ENCODE data around the gene ADGRB3. TPM values are rescaled to one million over a fixed set of nuclear protein-coding genes. Genes with fewer than 3 reads are reported as not detected.

Gene ADGRB3
- total RNA-seq, 3 donors from 2014 or later, result 0.43 to 7.8 (median 0.72) TPM

DNA sequence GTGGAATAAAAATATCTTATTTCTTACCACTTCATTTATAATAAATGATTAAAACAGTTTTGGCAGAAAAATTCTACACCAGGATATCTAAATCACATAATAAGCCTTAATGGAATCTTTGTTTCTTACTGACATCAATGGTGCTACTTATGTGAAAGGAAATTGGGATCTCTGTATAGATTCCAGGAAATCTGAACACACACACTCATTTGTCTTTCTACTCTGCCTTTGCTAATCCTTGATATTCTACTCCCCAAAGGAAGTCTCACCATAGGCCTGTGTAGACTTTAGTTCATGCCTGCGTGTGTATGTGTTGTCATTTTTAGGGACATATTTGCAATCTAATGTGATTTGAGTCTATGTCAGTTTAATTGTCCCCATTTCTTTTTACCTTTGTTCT lies 7.9 kb downstream of the ADGRB3 start:
- Histone ChIP-seq H3K4me1 (ENCODE audit: low read depth) (no peaks in the 10 kb centered on the region), H3K9me3 (no peaks in the 10 kb centered on the region), H3K4me3 (no peak overlapping the region), H3K36me3 (ENCODE audit: low read depth) (no peaks in the 10 kb centered on the region)
- intact Hi-C loops (cut with DNase I, micrococcal nuclease), result no loop called here
- no peak for ATAC-seq
- TF ChIP-seq, protein P1, sequence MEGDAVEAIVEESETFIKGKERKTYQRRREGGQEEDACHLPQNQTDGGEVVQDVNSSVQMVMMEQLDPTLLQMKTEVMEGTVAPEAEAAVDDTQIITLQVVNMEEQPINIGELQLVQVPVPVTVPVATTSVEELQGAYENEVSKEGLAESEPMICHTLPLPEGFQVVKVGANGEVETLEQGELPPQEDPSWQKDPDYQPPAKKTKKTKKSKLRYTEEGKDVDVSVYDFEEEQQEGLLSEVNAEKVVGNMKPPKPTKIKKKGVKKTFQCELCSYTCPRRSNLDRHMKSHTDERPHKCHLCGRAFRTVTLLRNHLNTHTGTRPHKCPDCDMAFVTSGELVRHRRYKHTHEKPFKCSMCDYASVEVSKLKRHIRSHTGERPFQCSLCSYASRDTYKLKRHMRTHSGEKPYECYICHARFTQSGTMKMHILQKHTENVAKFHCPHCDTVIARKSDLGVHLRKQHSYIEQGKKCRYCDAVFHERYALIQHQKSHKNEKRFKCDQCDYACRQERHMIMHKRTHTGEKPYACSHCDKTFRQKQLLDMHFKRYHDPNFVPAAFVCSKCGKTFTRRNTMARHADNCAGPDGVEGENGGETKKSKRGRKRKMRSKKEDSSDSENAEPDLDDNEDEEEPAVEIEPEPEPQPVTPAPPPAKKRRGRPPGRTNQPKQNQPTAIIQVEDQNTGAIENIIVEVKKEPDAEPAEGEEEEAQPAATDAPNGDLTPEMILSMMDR (IDR thresholded peaks at IDR 0.05), result no peak
- DNase-seq, result no peak

DNA sequence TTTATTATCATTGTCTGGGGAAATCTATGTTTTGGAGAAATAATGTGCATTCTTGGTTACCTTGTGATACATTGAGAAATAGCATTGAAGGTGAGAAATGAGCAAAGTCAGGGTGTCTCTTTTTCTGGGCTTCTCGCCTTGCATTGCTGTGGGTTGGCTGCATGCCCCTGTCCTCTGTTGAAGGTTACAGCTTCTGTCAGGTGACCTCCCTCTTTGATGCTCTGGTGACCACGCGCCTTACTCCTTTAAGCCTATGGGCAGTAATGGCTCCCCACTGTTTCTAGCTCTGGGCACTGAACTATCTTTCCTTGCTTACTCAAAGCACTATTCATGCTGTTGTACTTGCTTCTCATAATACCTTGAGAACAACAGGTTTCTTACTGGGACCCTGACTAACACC lies 14.6 kb downstream of the ADGRB3 start:
- Histone ChIP-seq H3K9me3 (no peaks in the 10 kb centered on the region), H3K36me3 (ENCODE audit: low read depth) (no peaks in the 10 kb centered on the region), H3K4me3 (no peak overlapping the region), H3K4me1 (ENCODE audit: low read depth) (no peaks in the 10 kb centered on the region)
- intact Hi-C loops (cut with DNase I, micrococcal nuclease), result no loop called here
- ATAC-seq, result no peak
- TF ChIP-seq, protein P1 (IDR thresholded peaks at IDR 0.05), result no peak
- DNase-seq, result no peak

DNA sequence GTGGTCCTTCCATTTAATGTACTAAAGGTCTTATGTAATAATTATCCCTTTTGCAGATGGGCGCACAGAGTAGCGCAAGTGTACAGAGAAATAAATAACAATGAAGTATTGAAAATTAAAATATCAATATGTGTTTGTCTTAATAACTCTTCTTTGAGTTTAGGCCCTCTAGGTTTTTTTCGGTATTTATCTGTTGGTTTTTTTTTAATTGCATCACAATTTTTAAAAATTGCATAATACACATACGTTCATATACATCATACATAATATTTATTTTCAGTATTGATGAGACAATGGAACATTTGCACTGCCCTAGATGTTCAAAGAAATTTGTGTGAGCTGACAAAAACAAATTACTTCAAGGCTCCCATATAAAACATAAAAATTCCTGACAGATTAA lies 15.1 kb downstream of the ADGRB3 start:
- no peak overlapping the region for H3K4me3 ChIP-seq
- intact Hi-C loops (cut with DNase I, micrococcal nuclease), result no loop called here
- no peaks in the 10 kb centered on the region for H3K4me1 ChIP-seq (ENCODE audit: low read depth)
- DNase-seq (no peak), ATAC-seq (no peak)
- TF ChIP-seq, protein P1 (IDR thresholded peaks at IDR 0.05), result no peak
- H3K36me3 ChIP-seq (ENCODE audit: low read depth), result no peaks in the 10 kb centered on the region
- no peaks in the 10 kb centered on the region for H3K9me3 ChIP-seq

DNA sequence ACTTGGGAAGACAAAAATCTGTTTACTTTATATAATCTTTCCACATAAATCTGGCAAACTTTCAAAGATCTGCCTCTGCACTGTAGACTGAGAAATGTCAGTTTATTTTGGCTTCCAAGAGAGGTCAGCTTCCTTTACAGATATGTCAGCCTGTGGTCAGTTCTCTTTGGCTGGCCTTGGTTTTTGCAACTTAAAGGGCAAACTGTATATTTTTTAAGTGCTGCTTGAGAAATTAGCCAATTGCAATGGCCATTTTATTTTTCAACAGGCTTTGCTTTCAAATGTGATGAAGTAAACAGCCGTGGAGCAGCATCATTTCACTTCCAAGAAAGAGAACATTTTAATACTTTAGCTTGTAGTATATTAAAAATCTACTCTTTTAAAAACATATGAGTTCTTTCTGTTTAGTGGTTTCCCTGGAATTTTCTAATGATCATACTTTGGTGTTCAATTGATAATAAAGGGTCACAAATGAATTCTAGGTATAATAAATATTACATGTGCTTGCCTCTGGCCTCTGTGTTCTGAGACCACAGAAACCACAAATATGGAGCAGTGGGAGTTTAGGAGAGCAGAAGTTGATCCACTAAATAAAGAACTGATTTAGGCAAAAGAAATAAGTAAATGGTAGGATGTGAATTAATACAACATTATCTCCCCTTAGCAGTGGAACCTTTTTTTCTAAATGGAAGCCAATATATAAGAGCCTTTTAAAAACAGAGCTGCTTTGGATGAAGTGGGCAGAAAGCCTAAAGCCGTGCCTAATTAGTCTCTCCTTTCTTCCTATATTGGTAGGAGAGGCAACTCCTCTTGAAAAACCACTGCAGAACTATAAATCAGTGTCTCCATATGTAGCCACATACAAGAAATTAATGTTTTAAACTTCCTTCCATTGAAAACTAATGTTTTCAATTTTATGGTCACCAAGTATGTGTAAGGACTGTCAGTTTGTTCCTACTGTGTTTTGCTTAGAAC lies 16.2 kb downstream of the ADGRB3 start:
- Histone ChIP-seq H3K9me3 (no peaks in the 10 kb centered on the region), H3K36me3 (ENCODE audit: low read depth) (no peaks in the 10 kb centered on the region), H3K4me1 (ENCODE audit: low read depth) (no peaks in the 10 kb centered on the region), H3K4me3 (no peak overlapping the region)
- ATAC-seq (no peak), DNase-seq (no peak)
- intact Hi-C loops (cut with DNase I, micrococcal nuclease), result no loop called here
- TF ChIP-seq, protein P1 (IDR thresholded peaks at IDR 0.05), result no peak

DNA sequence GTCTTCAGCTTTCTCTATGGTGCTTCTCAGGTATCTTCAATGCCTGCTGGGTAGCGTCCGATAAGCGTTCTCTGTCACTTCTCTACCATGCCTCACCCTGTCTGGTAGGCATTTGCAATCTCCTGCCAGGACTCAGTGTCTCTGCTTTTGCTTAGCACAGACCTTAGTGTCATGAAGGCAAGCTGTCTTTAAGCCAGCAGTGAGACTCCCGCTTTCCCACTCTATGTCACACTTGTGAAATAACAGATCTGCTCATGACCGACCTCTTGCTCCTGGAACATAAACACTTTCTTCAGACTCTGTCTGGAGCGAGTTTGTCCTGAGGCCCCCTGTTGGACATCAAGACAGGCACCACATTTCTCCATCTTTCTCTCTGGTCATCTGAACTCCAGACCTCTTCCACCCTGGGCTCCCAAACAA lies 17.0 kb downstream of the ADGRB3 start:
- no peaks in the 10 kb centered on the region for H3K36me3 ChIP-seq (ENCODE audit: low read depth)
- intact Hi-C loops (cut with DNase I, micrococcal nuclease), result no loop called here
- TF ChIP-seq, protein P1 (IDR thresholded peaks at IDR 0.05), result no peak
- no peaks in the 10 kb centered on the region for H3K4me1 ChIP-seq (ENCODE audit: low read depth)
- no peak for DNase-seq
- no peak overlapping the region for H3K4me3 ChIP-seq
- no peaks in the 10 kb centered on the region for H3K9me3 ChIP-seq
- ATAC-seq, result no peak

Data from mucosa of descending colon (tissue), 3 donors.